ENCODE data around the gene MYO5A. TPM values are rescaled to one million over a fixed set of nuclear protein-coding genes. Genes with fewer than 3 reads are reported as not detected.

Gene MYO5A
- total RNA-seq, 1 experiment from 2014 or later = 17.6 TPM

DNA sequence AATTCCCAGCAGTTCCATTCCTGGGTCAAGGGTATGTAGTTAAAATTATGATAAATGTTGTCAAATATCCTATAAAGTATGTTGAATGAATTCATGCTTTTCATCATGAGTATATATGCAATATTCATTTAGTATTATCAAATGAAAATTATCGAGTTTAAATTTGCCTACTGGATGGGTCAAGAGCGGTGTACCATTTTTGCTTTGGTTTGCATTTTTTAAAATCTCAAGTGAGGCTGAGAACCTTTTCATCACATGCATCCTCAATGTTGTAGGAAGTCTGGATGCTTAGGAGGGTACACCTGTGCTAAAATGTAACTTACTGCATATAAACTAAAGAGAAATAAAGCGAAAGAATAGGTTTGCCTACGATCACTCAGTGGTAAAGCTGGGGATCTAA is 137.6 kb downstream of the MYO5A start:
- BruUV-seq (replicated peaks) = no TSS peak
- H3K9ac ChIP-seq (ENCODE audit: low read length) = no peak overlapping the region
- CTCF ChIA-PET = no interaction called here
- no peaks in the 10 kb centered on the region for H3K27me3 ChIP-seq (ENCODE audit: insufficient read depth, low read length)
- intact Hi-C loops (cut with micrococcal nuclease) = no loop called here
- POLR2A ChIA-PET = no interaction called here
- no peaks in the 10 kb centered on the region for H3K9me2 ChIP-seq (ENCODE audit: insufficient read depth)
- TF ChIP-seq POLR2AphosphoS5 (IDR thresholded peaks at IDR 0.05; ENCODE audit: low read depth, low read length) (no peak), CTCF (IDR thresholded peaks at IDR 0.05 in 2 of 3, conservative IDR thresholded peaks at IDR 0.05 in 1 of 3; ENCODE audit: borderline replicate concordance in 1 of 3, insufficient read depth in 1 of 3, low read depth in 2 of 3, low read length in 2 of 3) (no peak), RAD21 (IDR thresholded peaks at IDR 0.05; ENCODE audit: low read depth) (no peak), EZH2 (IDR thresholded peaks at IDR 0.05) (no peak), SIN3A (IDR thresholded peaks at IDR 0.05; ENCODE audit: low read depth) (no peak), ELF1 (IDR thresholded peaks at IDR 0.05; ENCODE audit: borderline replicate concordance, low read depth) (no peak), SRF (IDR thresholded peaks at IDR 0.05; ENCODE audit: low read depth) (no peak), ZFX (IDR thresholded peaks at IDR 0.05) (no peak), SP1 (IDR thresholded peaks at IDR 0.05; ENCODE audit: low read depth) (no peak), MAX (IDR thresholded peaks at IDR 0.05) (no peak), EGR1 (IDR thresholded peaks at IDR 0.05; ENCODE audit: low read depth) (no peak), YY1 (IDR thresholded peaks at IDR 0.05; ENCODE audit: extremely low read depth, insufficient replicate concordance, low read depth, low read length) (no peak), POLR2A (IDR thresholded peaks at IDR 0.05; ENCODE audit: borderline replicate concordance, extremely low read depth, insufficient read depth, insufficient read length) (no peak), TCF7L2 (IDR thresholded peaks at IDR 0.05; ENCODE audit: borderline replicate concordance, extremely low read depth, insufficient read depth, insufficient read length) (no peak), ZNF274 (IDR thresholded peaks at IDR 0.05; ENCODE audit: low read depth, low read length) (no peak), JUND (IDR thresholded peaks at IDR 0.05) (no peak), EZH2phosphoT487 (IDR thresholded peaks at IDR 0.05; ENCODE audit: borderline replicate concordance) (no peak), ZBTB33 (IDR thresholded peaks at IDR 0.05; ENCODE audit: extremely low read depth, insufficient replicate concordance, low read length) (no peak)
- TF ChIP-seq, protein P1, sequence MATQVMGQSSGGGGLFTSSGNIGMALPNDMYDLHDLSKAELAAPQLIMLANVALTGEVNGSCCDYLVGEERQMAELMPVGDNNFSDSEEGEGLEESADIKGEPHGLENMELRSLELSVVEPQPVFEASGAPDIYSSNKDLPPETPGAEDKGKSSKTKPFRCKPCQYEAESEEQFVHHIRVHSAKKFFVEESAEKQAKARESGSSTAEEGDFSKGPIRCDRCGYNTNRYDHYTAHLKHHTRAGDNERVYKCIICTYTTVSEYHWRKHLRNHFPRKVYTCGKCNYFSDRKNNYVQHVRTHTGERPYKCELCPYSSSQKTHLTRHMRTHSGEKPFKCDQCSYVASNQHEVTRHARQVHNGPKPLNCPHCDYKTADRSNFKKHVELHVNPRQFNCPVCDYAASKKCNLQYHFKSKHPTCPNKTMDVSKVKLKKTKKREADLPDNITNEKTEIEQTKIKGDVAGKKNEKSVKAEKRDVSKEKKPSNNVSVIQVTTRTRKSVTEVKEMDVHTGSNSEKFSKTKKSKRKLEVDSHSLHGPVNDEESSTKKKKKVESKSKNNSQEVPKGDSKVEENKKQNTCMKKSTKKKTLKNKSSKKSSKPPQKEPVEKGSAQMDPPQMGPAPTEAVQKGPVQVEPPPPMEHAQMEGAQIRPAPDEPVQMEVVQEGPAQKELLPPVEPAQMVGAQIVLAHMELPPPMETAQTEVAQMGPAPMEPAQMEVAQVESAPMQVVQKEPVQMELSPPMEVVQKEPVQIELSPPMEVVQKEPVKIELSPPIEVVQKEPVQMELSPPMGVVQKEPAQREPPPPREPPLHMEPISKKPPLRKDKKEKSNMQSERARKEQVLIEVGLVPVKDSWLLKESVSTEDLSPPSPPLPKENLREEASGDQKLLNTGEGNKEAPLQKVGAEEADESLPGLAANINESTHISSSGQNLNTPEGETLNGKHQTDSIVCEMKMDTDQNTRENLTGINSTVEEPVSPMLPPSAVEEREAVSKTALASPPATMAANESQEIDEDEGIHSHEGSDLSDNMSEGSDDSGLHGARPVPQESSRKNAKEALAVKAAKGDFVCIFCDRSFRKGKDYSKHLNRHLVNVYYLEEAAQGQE (IDR thresholded peaks at IDR 0.05; ENCODE audit: low read depth) = no peak
- H3K4me3 ChIP-seq (replicated peaks in 1 of 2; ENCODE audit: low read depth in 1 of 2, low read length in 2 of 2) = no peak overlapping the region
- H3K79me2 ChIP-seq (ENCODE audit: insufficient read depth, low read length) = no peaks in the 10 kb centered on the region
- no peaks in the 10 kb centered on the region for H4K20me1 ChIP-seq (ENCODE audit: insufficient read depth)
- no peaks in the 10 kb centered on the region for H3K9me3 ChIP-seq (ENCODE audit: control insufficient read depth in 1 of 2, insufficient read depth in 1 of 2, low read depth in 1 of 2, low read length in 2 of 2)
- no peak overlapping the region for H3K4me2 ChIP-seq (ENCODE audit: low read length)
- DNase-seq (ENCODE audit: low read depth, low spot score) (no peak), ATAC-seq (no peak)
- no peak overlapping the region for H2AFZ ChIP-seq (ENCODE audit: low read depth, low read length, poor library complexity, severe bottlenecking)
- H3K27ac ChIP-seq (ENCODE audit: low read depth, low read length) = no peak overlapping the region
- no peaks in the 10 kb centered on the region for H3K4me1 ChIP-seq (ENCODE audit: control insufficient read depth in 1 of 2, insufficient read depth in 2 of 2, low read length in 2 of 2)
- RAD21 ChIA-PET (ENCODE audit: low non-redundant PET in 1 of 2, low total read pairs in 2 of 2, uncharacterized antibody in 2 of 2, unreplicated experiment in 2 of 2) = interaction anchor here in 1 of 2 experiments (0.7 kb wide), 1 partner anchor 345 kb away, joined by 3 read pairs; no protein-coding TSS in a partner anchor
- H3K36me3 ChIP-seq (ENCODE audit: control insufficient read depth in 1 of 2, insufficient read depth in 2 of 2, low read length in 2 of 2) = no peaks in the 10 kb centered on the region

Measured in HCT116 (cell line).